HEK293 (cell line): ENCODE data around the gene WDR70.

Experiments used
- GLIS2 ChIP-seq: fragments of 450-650 bp; formaldehyde crosslinking; IDR thresholded peaks from 2 replicates; pipeline ENCODE4 v1.5.1; 2016; ENCODE audit warnings: missing biosample characterization, missing genetic modification characterization
- KLF16 ChIP-seq: fragments of 450-650 bp; formaldehyde crosslinking; IDR thresholded peaks from 2 replicates; pipeline ENCODE4 v1.5.1; 2017; ENCODE audit warnings: missing biosample characterization, missing genetic modification characterization
- KLF17 ChIP-seq: fragments of 450-650 bp; formaldehyde crosslinking; IDR thresholded peaks from 2 replicates; pipeline ENCODE4 v1.5.1; 2016; ENCODE audit warnings: missing biosample characterization, missing genetic modification characterization
- MEIS1 ChIP-seq: sonication (generic); formaldehyde crosslinking; IDR thresholded peaks from 2 replicates; pipeline ENCODE4 v1.8.1; 2022; ENCODE audit warnings: missing genetic modification reagents, mild to moderate bottlenecking, borderline replicate concordance
- SALL2 ChIP-seq: fragments of 450-650 bp; formaldehyde crosslinking; IDR thresholded peaks from 2 replicates; pipeline ENCODE4 v1.5.0; 2017; ENCODE audit warnings: missing biosample characterization, mild to moderate bottlenecking, missing genetic modification characterization, borderline replicate concordance
- SP7 ChIP-seq: fragments of 450-650 bp; formaldehyde crosslinking; IDR thresholded peaks from 2 replicates; pipeline ENCODE4 v1.5.1; 2016; ENCODE audit warnings: missing biosample characterization, missing genetic modification characterization
- TRIM28 ChIP-seq: IDR thresholded peaks from 2 replicates; pipeline ENCODE4 v1.6.1; 2011; ENCODE audit warnings: low read length, control low read depth, borderline replicate concordance
- ZBTB10 ChIP-seq: fragments of 450-650 bp; formaldehyde crosslinking; IDR thresholded peaks from 2 replicates; pipeline ENCODE4 v1.5.1; 2016; ENCODE audit warnings: missing biosample characterization, missing genetic modification characterization
- ZBTB48 ChIP-seq: fragments of 450-650 bp; formaldehyde crosslinking; IDR thresholded peaks from 2 replicates; pipeline ENCODE4 v1.5.1; 2016; ENCODE audit warnings: missing biosample characterization, missing genetic modification characterization
- ZBTB7A ChIP-seq: fragments of 450-650 bp; formaldehyde crosslinking; IDR thresholded peaks from 2 replicates; pipeline ENCODE4 v1.5.1; 2016; ENCODE audit warnings: low read depth, missing biosample characterization, missing genetic modification characterization
- ZFHX2 ChIP-seq: fragments of 450-650 bp; formaldehyde crosslinking; conservative IDR thresholded peaks from 2 replicates; pipeline ENCODE4 v1.5.1; 2016; ENCODE audit warnings: missing biosample characterization, missing genetic modification characterization
- ZFP37 ChIP-seq: fragments of 450-650 bp; formaldehyde crosslinking; IDR thresholded peaks from 2 replicates; pipeline ENCODE4 v1.5.1; 2016; ENCODE audit warnings: missing biosample characterization, missing genetic modification characterization
- ZNF155 ChIP-seq: fragments of 450-650 bp; formaldehyde crosslinking; IDR thresholded peaks from 2 replicates; pipeline ENCODE4 v1.5.1; 2016; ENCODE audit warnings: missing biosample characterization, missing genetic modification characterization
- ZNF16 ChIP-seq: fragments of 450-650 bp; formaldehyde crosslinking; IDR thresholded peaks from 2 replicates; pipeline ENCODE4 v1.5.1; 2016; ENCODE audit warnings: low read depth, missing biosample characterization, missing genetic modification characterization
- ZNF211 ChIP-seq: fragments of 450-650 bp; formaldehyde crosslinking; IDR thresholded peaks from 2 replicates; pipeline ENCODE4 v1.5.1; 2016; ENCODE audit warnings: low read depth, missing biosample characterization, missing genetic modification characterization
- ZNF223 ChIP-seq: fragments of 450-650 bp; formaldehyde crosslinking; IDR thresholded peaks from 2 replicates; pipeline ENCODE4 v1.5.1; 2016; ENCODE audit warnings: missing biosample characterization, missing genetic modification characterization
- ZNF280C ChIP-seq: fragments of 450-650 bp; formaldehyde crosslinking; IDR thresholded peaks from 2 replicates; pipeline ENCODE4 v1.5.1; 2016; ENCODE audit warnings: missing biosample characterization, missing genetic modification characterization
- ZNF324 ChIP-seq: fragments of 450-650 bp; formaldehyde crosslinking; IDR thresholded peaks from 2 replicates; pipeline ENCODE4 v1.5.1; 2016; ENCODE audit warnings: missing biosample characterization, missing genetic modification characterization
- ZNF335 ChIP-seq: fragments of 450-650 bp; formaldehyde crosslinking; conservative IDR thresholded peaks from 2 replicates; pipeline ENCODE4 v1.5.1; 2016; ENCODE audit warnings: missing biosample characterization, missing genetic modification characterization
- ZNF350 ChIP-seq: fragments of 450-650 bp; formaldehyde crosslinking; IDR thresholded peaks from 2 replicates; pipeline ENCODE4 v1.5.0; 2017; ENCODE audit warnings: missing biosample characterization, mild to moderate bottlenecking, missing genetic modification characterization
- ZNF544 ChIP-seq: fragments of 450-650 bp; formaldehyde crosslinking; IDR thresholded peaks from 2 replicates; pipeline ENCODE4 v1.5.0; 2017; ENCODE audit warnings: missing biosample characterization, missing genetic modification characterization
- ZNF561 ChIP-seq: fragments of 450-650 bp; IDR thresholded peaks from 2 replicates; pipeline ENCODE4 v1.5.1; 2018; ENCODE audit warnings: missing biosample characterization, missing genetic modification characterization, borderline replicate concordance
- ZNF623 ChIP-seq: fragments of 450-650 bp; formaldehyde crosslinking; IDR thresholded peaks from 2 replicates; pipeline ENCODE4 v1.5.1; 2016; ENCODE audit warnings: missing biosample characterization, missing genetic modification characterization
- ZNF660 ChIP-seq: fragments of 450-650 bp; IDR thresholded peaks from 2 replicates; pipeline ENCODE4 v1.5.1; 2018; ENCODE audit warnings: missing biosample characterization, mild to moderate bottlenecking, missing genetic modification characterization
- ZNF785 ChIP-seq: fragments of 450-650 bp; formaldehyde crosslinking; IDR thresholded peaks from 2 replicates; pipeline ENCODE4 v1.5.1; 2016; ENCODE audit warnings: missing biosample characterization, missing genetic modification characterization
- ZNF843 ChIP-seq: fragments of 450-650 bp; formaldehyde crosslinking; IDR thresholded peaks from 2 replicates; pipeline ENCODE4 v1.5.1; 2016; ENCODE audit warnings: missing biosample characterization, missing genetic modification characterization
- ZSCAN23 ChIP-seq: fragments of 450-650 bp; formaldehyde crosslinking; IDR thresholded peaks from 2 replicates; pipeline ENCODE4 v1.5.1; 2016; ENCODE audit warnings: missing biosample characterization, missing genetic modification characterization
- ZXDB ChIP-seq: fragments of 450-650 bp; formaldehyde crosslinking; IDR thresholded peaks from 2 replicates; pipeline ENCODE4 v1.5.1; 2016; ENCODE audit warnings: missing biosample characterization, missing genetic modification characterization
- TF ChIP-seq, protein P1 (sequence below): fragments of 450-650 bp; formaldehyde crosslinking; IDR thresholded peaks from 2 replicates; pipeline ENCODE4 v1.5.1; 2017; ENCODE audit warnings: missing biosample characterization, mild to moderate bottlenecking, missing genetic modification characterization, moderate library complexity
- TF ChIP-seq, protein P2 (sequence below): fragments of 450-650 bp; formaldehyde crosslinking; IDR thresholded peaks from 2 replicates; pipeline ENCODE4 v1.5.1; 2016; ENCODE audit warnings: missing biosample characterization, missing genetic modification characterization

WDR70 gene

DNA sequence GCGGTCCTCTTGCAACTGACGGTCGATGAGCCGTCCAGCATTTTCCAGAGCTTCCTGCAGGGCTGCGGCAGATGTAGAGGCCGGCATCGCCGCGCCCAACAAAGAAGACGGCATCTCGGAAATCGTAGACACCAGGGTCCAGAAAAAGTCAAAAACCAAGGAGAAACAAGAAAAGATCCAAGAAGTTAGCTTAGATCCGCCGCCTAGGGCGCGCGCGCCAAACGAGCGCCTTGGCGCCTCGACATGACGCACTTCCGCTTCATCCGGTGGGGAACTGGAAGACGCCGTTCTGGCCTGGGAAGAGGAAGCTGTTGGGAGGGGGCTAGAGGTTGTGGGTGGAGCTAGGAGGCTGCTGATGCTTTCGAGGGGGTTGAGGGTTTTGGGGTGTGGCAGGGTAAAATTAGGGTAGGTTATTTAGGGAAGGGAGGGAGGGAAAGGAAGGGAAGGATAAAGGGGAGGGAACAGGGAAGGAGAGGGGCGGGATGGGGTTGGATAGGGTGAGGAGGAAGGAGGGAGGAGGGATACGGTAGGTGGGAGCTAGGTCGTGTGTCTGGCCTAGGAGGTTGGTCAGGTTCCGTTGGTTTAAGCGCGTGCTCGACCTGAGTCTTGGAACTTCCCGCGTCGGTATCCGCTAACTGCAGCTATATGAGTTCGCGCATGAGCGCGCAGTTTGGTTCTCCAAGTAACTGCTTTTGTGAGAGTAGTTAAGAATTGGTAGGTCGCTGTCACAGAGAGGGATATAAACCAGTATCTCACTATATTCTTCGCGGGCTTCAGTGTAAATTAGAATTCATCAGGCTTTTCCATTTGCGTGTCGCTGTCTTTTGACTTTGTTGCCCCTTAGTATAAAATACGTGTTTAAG lies 8.0 kb upstream of the WDR70 start, which contains the start of gene NUP155 (continued):
- TF ChIP-seq ZBTB10 (tag by site-specific recombination) (peak; percentile 100), ZBTB7A (tag by site-specific recombination) (peak; percentile 98), ZNF223 (tag by site-specific recombination) (no peak), ZNF335 (tag by site-specific recombination) (peak; percentile 93), ZNF544 (tag by site-specific recombination) (no peak), ZNF350 (tag by site-specific recombination) (no peak), ZFP37 (no peak; the same call in 1 of the 2 replicates), GLIS2 (tag by site-specific recombination) (peak; percentile 90), ZFHX2 (peak; percentile 85), ZXDB (tag by site-specific recombination) (peak; percentile 97), ZSCAN23 (tag by site-specific recombination) (peak; percentile 79; the same call in 1 of the 2 replicates), SP7 (tag by site-specific recombination) (peak; percentile 96), MEIS1 (CRISPR knock-in tag) (no peak), KLF16 (tag by site-specific recombination) (peak; percentile 94), KLF17 (tag by site-specific recombination) (peak; percentile 34; the same call in 1 of the 2 replicates), ZNF660 (tag by site-specific recombination) (peak; percentile 88), ZNF785 (no peak), ZNF324 (tag by site-specific recombination) (peak; percentile 97), ZNF843 (tag by site-specific recombination) (peak; percentile 85), ZNF561 (tag by site-specific recombination) (peak; percentile 41; the same call in 1 of the 2 replicates), SALL2 (tag by site-specific recombination) (no peak), ZNF155 (tag by site-specific recombination) (no peak), ZBTB48 (tag by site-specific recombination) (peak; percentile 97), ZNF16 (tag by site-specific recombination) (peak; percentile 94), ZNF211 (tag by site-specific recombination) (no peak), TRIM28 (peak; percentile 93), ZNF280C (tag by site-specific recombination) (no peak), ZNF623 (tag by site-specific recombination) (no peak)
- TF ChIP-seq, protein P1, sequence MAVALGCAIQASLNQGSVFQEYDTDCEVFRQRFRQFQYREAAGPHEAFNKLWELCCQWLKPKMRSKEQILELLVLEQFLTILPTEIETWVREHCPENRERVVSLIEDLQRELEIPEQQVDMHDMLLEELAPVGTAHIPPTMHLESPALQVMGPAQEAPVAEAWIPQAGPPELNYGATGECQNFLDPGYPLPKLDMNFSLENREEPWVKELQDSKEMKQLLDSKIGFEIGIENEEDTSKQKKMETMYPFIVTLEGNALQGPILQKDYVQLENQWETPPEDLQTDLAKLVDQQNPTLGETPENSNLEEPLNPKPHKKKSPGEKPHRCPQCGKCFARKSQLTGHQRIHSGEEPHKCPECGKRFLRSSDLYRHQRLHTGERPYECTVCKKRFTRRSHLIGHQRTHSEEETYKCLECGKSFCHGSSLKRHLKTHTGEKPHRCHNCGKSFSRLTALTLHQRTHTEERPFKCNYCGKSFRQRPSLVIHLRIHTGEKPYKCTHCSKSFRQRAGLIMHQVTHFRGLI, result peak; percentile 34; the same call in 1 of the 2 replicates
- TF ChIP-seq, protein P2, sequence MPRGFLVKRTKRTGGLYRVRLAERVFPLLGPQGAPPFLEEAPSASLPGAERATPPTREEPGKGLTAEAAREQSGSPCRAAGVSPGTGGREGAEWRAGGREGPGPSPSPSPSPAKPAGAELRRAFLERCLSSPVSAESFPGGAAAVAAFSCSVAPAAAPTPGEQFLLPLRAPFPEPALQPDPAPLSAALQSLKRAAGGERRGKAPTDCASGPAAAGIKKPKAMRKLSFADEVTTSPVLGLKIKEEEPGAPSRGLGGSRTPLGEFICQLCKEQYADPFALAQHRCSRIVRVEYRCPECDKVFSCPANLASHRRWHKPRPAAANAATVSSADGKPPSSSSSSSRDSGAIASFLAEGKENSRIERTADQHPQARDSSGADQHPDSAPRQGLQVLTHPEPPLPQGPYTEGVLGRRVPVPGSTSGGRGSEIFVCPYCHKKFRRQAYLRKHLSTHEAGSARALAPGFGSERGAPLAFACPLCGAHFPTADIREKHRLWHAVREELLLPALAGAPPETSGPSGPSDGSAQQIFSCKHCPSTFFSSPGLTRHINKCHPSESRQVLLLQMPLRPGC, result peak; percentile 93
